ENCODE results near the gene TMF1.
A peak's percentile ranks its signal among the peaks of the same experiment; 100 is the strongest.

The TMF1 gene

DNA sequence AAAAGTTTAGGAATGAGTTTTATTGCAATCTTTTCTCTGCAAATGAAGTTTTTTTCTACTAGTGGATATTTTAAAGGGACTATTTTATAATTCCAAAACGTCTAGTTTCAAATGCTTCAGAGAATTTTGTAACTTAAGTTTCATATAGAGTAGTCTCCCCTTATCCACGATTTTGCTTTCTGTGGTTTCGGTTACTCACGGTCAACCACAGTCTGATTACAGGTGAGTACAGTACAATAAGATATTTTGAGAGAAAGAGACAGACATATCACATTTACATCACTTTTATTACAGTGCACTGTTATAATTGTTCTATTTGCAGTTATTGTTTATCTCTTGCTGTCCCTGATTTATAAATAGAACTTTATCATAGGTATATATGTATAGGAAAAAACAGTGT is 31.3 kb downstream of the TMF1 start:
- ATAC-seq (replicated peaks; ENCODE audit: extremely low read depth, poor library complexity, severe bottlenecking) (no peak), DNase-seq (ENCODE audit: low spot score in 2 of 2) (no peak)
- no peaks in the 10 kb centered on the region for H3K27me3 Mint-ChIP-seq
- no peak overlapping the region for H3K27ac Mint-ChIP-seq (ENCODE audit: low read depth)
- peaks cover 27% of the 10 kb centered on the region for H3K36me3 Mint-ChIP-seq (ENCODE audit: insufficient read depth)
- no peaks in the 10 kb centered on the region for H3K4me1 Mint-ChIP-seq
- H3K4me3 Mint-ChIP-seq, result no peak overlapping the region
- no peaks in the 10 kb centered on the region for H3K9me3 Mint-ChIP-seq

- Mint-ChIP-seq H3K27ac (ENCODE audit: low read depth) (no peak overlapping the region), H3K4me1 (no peaks in the 10 kb centered on the region), H3K27me3 (no peaks in the 10 kb centered on the region), H3K9me3 (no peaks in the 10 kb centered on the region), H3K36me3 (ENCODE audit: insufficient read depth) (peaks cover 23% of the 10 kb centered on the region), H3K4me3 (no peak overlapping the region)
- ATAC-seq (replicated peaks; ENCODE audit: extremely low read depth, poor library complexity, severe bottlenecking) (no peak), DNase-seq (ENCODE audit: low spot score in 2 of 2) (no peak)
Measured at GRCh38 chr3:69020424-69020823, 31.7 kb downstream of the TMF1 start.

DNA sequence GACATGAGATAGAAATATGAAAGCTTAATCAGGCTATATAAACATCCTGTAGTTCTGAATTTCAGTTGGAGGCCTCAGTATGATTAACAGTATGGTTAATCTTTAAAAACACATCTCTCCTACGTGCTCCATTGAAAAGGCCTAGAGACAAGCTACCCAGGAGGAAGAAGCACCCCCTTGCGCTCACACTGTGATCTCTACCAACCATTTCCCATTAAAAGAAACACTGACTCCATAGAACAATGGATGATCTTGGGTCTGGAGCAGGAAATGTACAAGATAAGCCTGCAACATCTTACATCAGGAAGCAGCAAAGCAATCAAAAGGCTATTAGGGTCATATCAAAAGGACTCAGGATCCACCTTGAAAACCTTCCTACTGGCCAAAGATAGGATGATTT is 35.2 kb downstream of the TMF1 start:
- Mint-ChIP-seq H3K9me3 (no peaks in the 10 kb centered on the region), H3K4me1 (peaks cover 23% of the 10 kb centered on the region), H3K27ac (ENCODE audit: low read depth) (no peak overlapping the region), H3K36me3 (ENCODE audit: insufficient read depth) (peaks cover 6% of the 10 kb centered on the region), H3K4me3 (no peak overlapping the region), H3K27me3 (no peaks in the 10 kb centered on the region)
- ATAC-seq (replicated peaks; ENCODE audit: extremely low read depth, poor library complexity, severe bottlenecking), result no peak
- no peak for DNase-seq (ENCODE audit: low spot score in 2 of 2)

GRCh38 chr3:69016102-69016501 is 36.0 kb downstream of the TMF1 start:
- no peaks in the 10 kb centered on the region for H3K9me3 Mint-ChIP-seq
- H3K4me3 Mint-ChIP-seq, result no peak overlapping the region
- H3K27ac Mint-ChIP-seq (ENCODE audit: low read depth), result no peak overlapping the region
- DNase-seq (ENCODE audit: low spot score in 2 of 2) (no peak), ATAC-seq (replicated peaks; ENCODE audit: extremely low read depth, poor library complexity, severe bottlenecking) (no peak)
- no peaks in the 10 kb centered on the region for H3K27me3 Mint-ChIP-seq
- H3K36me3 Mint-ChIP-seq (ENCODE audit: insufficient read depth), result peaks cover 3% of the 10 kb centered on the region
- peaks cover 28% of the 10 kb centered on the region for H3K4me1 Mint-ChIP-seq

GRCh38 chr3:69014022-69014580 is 38.0 kb downstream of the TMF1 start:
- Mint-ChIP-seq H3K4me3 (peak overlapping the region; percentile 84), H3K36me3 (ENCODE audit: insufficient read depth) (peaks cover 3% of the 10 kb centered on the region), H3K4me1 (peaks cover 45% of the 10 kb centered on the region), H3K27me3 (no peaks in the 10 kb centered on the region), H3K9me3 (no peaks in the 10 kb centered on the region), H3K27ac (ENCODE audit: low read depth) (peak overlapping the region; percentile 32)
- DNase-seq (ENCODE audit: low spot score in 2 of 2) (no peak), ATAC-seq (replicated peaks; ENCODE audit: extremely low read depth, poor library complexity, severe bottlenecking) (no peak)

DNA sequence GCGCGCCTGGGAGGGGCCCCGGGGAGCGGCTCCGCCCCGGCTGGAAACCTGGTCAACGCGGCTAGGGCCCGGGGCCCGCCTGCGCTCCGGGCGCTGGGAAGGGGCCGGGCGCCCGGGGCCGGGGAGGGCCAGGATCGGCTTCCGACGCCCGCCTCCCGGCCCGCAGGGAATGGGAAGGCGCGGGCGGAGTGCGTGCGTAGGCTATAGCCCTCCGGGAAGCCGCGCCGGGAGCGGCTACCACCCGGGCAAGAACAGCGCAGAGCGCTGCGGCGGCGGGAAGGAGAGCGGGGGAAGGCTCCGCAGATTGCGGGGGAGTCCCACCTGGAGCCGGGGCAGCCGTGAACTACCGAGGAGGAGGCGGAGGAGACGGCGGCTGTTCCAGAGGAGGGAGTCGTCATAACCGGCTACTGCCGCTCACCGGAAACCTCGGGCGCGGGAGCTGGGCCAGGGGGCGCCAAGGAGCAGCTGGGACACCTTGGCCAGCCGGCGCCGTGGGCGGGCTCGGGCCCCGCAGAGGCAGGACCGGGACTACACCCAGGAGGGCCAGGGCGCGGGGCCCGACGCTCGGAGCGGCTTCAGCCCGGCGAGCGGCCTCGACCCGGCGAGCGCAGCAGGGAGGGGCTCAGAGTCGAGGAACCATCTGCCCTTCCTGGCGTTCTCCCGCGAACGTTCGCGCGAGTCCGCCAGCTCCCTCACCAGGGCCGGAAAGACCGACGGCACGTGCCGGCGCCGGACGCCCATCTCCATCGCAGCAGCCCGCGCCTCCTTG is 38.7 kb downstream of the TMF1 start, which contains the start of gene EOGT:
TSS of gene EOGT (minus strand) at position 432 of the 769 bp plus-strand sequence. CDS start 3,838 bp downstream, outside the sequence.
- peak; percentile 56 to 68 for DNase-seq (ENCODE audit: low spot score in 2 of 2)
- peak; percentile 64 for ATAC-seq (replicated peaks; ENCODE audit: extremely low read depth, poor library complexity, severe bottlenecking)
- Mint-ChIP-seq H3K27ac (ENCODE audit: low read depth) (peak within 1 kb of the TSS; percentile 89), H3K9me3 (no peaks in the 10 kb centered on the region), H3K4me1 (peaks cover 45% of the 10 kb centered on the region), H3K27me3 (no peaks in the 10 kb centered on the region), H3K4me3 (peak within 1 kb of the TSS; percentile 84), H3K36me3 (ENCODE audit: insufficient read depth) (peaks cover 5% of the 10 kb centered on the region)

- peak overlapping the region; percentile 89 for H3K27ac Mint-ChIP-seq (ENCODE audit: low read depth)
- no peaks in the 10 kb centered on the region for H3K27me3 Mint-ChIP-seq
- H3K4me1 Mint-ChIP-seq, result peaks cover 45% of the 10 kb centered on the region
Measured at GRCh38 chr3:69012800-69013252, 39.3 kb downstream of the TMF1 start.

GRCh38 chr3:69012100-69012799 is 39.9 kb downstream of the TMF1 start:
- peak overlapping the region; percentile 89 for H3K27ac Mint-ChIP-seq (ENCODE audit: low read depth)
- DNase-seq (ENCODE audit: low spot score in 2 of 2) (no peak), ATAC-seq (replicated peaks; ENCODE audit: extremely low read depth, poor library complexity, severe bottlenecking) (no peak)
- no peaks in the 10 kb centered on the region for H3K27me3 Mint-ChIP-seq
- peaks cover 45% of the 10 kb centered on the region for H3K4me1 Mint-ChIP-seq
- peak overlapping the region; percentile 84 for H3K4me3 Mint-ChIP-seq
- H3K36me3 Mint-ChIP-seq (ENCODE audit: insufficient read depth), result peaks cover 2% of the 10 kb centered on the region
- no peaks in the 10 kb centered on the region for H3K9me3 Mint-ChIP-seq

More at GRCh38 chr3:69012800-69013252, 39.3 kb downstream of the TMF1 start:
- DNase-seq (ENCODE audit: low spot score in 2 of 2) (no peak), ATAC-seq (replicated peaks; ENCODE audit: extremely low read depth, poor library complexity, severe bottlenecking) (peak; percentile 6)
- H3K36me3 Mint-ChIP-seq (ENCODE audit: insufficient read depth), result peaks cover 5% of the 10 kb centered on the region
- H3K9me3 Mint-ChIP-seq, result no peaks in the 10 kb centered on the region
- peak overlapping the region; percentile 84 for H3K4me3 Mint-ChIP-seq

DNA sequence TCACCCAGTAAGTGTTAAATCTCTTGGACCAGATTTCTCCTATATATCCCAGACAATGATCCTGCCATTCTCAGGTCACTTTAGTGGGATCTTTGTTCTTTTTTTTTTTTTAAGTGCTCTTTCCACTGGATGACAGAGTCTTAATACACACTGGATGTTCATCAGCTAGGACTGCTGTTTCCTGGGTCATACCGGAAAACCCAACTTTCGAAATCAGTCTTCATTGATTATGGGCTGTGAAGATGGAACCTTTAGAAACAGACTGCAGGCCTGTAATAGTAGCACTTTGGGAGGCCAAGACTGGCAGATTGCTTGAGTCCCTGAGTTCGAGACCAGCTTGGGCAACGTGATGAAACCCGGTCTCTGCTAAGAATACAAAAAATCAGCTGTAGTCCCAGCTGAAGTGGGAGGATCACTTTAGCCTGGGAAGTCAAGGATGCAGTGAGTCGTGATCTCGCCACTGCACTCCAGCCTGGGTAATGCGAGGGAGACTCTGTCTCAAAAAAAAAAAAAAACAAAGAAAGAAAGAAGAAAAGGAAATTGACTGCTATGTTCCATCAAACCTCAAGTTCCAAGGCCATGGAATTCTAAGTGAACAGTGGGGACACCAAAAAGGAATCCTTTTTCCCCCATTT is 40.9 kb downstream of the TMF1 start:
- Mint-ChIP-seq H3K4me1 (peaks cover 45% of the 10 kb centered on the region), H3K36me3 (ENCODE audit: insufficient read depth) (peaks cover 7% of the 10 kb centered on the region), H3K4me3 (peak overlapping the region; percentile 39), H3K9me3 (no peaks in the 10 kb centered on the region), H3K27me3 (no peaks in the 10 kb centered on the region), H3K27ac (ENCODE audit: low read depth) (peak overlapping the region; percentile 89)
- DNase-seq (ENCODE audit: low spot score in 2 of 2), result no peak
- no peak for ATAC-seq (replicated peaks; ENCODE audit: extremely low read depth, poor library complexity, severe bottlenecking)

DNA sequence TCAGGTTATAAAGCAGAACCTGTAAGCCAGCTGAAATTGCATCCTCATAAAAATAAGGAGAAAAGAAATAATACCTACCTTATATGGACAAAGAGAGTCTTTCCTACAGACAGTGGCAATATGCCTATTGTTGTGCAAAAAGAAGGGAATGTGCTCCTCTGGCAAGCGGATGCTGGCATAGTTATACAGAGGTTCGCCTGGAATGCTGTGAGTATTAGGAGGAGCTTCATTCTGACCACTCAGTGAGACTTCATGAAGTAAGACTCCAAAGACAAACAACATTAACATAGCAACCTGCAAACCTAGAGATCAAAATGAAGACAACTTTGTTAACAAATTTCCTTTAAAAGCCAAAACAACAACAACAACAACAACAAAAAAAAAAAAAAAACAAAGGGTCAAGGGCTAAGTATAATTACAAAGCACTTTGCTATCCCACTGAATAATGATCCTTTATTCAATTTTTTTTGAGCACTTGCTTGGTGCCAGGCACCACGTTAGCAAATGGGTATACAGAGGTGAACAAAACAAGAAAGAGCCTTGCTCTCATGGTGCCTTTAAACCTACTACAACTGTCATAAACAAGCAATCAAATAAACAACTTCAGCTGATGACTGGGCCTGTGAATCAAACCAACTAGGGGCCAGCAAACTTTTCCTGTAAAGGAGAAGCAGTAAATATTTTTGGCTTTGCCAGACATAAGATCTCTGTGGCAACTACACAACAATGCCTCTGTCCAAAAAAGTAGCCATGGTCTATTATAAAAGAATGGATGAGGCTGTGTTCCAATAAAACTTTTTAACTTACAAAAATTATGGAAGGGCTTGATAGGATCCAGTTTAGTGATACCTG is 42.3 kb downstream of the TMF1 start:
- Mint-ChIP-seq H3K27me3 (no peaks in the 10 kb centered on the region), H3K9me3 (no peaks in the 10 kb centered on the region), H3K4me1 (peaks cover 39% of the 10 kb centered on the region), H3K4me3 (no peak overlapping the region), H3K27ac (ENCODE audit: low read depth) (peak overlapping the region; percentile 89), H3K36me3 (ENCODE audit: insufficient read depth) (peaks cover 16% of the 10 kb centered on the region)
- ATAC-seq (replicated peaks; ENCODE audit: extremely low read depth, poor library complexity, severe bottlenecking) (no peak), DNase-seq (ENCODE audit: low spot score in 2 of 2) (no peak)

DNA sequence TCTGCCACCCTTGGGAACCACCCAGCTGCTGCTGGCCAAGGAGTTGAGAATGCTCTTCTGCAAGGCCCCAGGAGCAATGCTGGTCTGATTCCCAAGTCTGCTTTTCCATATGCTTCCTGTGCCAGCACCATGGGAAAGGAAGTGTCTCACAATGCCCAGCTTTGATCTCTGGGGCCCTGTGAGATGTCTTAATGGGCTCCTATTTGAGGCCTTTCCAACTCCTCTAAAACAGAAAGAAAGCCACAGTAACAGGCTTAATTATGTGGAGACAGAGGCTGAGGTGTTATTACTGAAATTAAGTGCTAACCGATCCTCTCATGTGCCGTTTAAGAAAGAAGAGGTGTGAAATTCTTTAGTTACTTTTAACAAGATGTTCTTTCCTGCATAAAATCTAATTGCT is 43.2 kb downstream of the TMF1 start:
- H3K27ac Mint-ChIP-seq (ENCODE audit: low read depth), result no peak overlapping the region
- ATAC-seq (replicated peaks; ENCODE audit: extremely low read depth, poor library complexity, severe bottlenecking), result no peak
- peaks cover 33% of the 10 kb centered on the region for H3K4me1 Mint-ChIP-seq
- peaks cover 22% of the 10 kb centered on the region for H3K36me3 Mint-ChIP-seq (ENCODE audit: insufficient read depth)
- no peaks in the 10 kb centered on the region for H3K9me3 Mint-ChIP-seq
- H3K4me3 Mint-ChIP-seq, result no peak overlapping the region
- H3K27me3 Mint-ChIP-seq, result no peaks in the 10 kb centered on the region
- DNase-seq (ENCODE audit: low spot score in 2 of 2), result no peak

Data from central memory CD8-positive, alpha-beta T cell (primary cell).